Pons (tissue), 1 donor: Measurements from ENCODE around the gene TXLNG.
"Not testable (repeated sequence)": the region's sequence is repeated elsewhere in the genome, so short reads cannot be mapped to it uniquely, and the experiment has no call there.

Experiments
- DNase-seq: peaks from one replicate; pipeline ENCODE4 v3.0.0-alpha.2; 2016; ENCODE audit warnings: low spot score

Gene TXLNG

DNA sequence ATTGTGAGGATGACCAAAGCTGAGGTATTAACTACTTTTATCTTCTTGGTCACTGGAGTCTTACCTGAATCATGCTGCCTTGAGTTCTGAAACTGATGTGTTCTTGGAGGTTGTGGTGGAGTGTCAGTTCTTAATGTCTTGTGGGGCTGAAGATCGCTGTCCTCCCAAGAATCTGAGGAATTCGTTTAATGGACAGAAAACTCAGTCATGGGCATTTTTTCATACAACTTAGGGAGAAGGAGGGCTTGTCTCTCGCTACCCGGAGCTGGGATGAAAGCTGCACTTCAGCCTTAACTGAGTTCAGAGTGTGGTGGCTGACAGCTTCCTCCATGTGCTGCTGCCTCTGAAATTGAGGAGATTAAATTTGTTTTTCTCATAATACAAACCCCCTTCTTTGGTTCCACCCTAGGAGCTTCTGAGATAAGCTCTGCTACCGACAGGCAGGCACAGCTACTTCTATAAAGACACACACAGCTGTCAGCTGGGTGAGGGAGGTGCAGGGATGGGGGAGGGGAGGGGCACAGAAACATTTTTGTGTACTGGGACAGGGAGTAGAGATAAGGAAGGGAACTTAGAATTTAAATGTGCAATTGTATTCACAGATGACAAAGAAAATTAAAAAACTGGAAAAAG, 53.1 kb downstream of the TXLNG start:
- DNase-seq = no peak

DNA sequence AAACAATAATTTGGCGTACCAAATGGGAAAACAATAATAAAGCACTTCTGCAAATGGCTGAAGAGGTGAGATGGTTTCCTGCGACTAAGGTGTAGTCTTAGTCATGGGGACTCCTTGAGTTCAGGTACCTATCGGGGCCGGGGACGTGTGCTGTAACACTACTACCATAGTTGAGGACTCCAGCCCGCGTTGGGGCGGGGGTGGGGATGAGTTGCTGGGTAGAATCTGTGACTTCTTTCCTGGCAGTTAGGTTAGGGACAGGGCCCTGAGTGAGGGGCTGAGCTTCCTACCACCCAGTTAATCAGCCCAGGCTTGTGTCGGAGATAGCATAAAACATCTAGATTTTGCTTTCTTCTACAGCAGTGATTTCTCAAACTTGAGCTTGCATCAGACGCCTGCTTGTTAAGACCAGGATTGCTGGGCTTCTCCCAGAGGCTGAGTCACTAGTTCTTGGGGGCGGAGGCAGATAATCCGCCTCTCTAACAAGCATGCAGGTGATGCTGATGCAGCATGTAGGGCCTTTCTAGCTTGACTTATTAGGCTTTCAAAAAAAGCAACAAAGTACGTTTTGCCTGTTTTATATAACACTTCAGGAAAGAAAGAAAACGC, 53.7 kb downstream of the TXLNG start:
- DNase-seq = no peak

DNA sequence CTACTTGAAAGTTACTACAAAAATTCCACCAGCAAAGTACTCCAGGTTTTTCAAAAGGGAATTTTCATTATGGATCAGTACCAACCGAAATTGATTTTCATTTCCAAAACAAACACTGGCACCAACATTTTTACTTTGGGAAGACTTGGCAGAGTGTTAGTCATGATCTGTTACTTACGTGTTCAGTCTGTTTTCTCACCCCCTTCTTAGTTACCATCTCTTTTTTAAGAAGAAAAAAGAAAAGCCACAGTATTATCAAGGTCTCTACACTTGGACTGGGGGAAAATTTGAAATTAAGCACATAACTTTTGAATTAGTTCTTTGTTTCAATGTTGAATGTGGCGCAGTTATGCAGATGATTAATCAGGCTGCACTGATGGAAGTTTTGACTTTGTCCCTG, 56.4 kb downstream of the TXLNG start:
- no peak for DNase-seq

DNA sequence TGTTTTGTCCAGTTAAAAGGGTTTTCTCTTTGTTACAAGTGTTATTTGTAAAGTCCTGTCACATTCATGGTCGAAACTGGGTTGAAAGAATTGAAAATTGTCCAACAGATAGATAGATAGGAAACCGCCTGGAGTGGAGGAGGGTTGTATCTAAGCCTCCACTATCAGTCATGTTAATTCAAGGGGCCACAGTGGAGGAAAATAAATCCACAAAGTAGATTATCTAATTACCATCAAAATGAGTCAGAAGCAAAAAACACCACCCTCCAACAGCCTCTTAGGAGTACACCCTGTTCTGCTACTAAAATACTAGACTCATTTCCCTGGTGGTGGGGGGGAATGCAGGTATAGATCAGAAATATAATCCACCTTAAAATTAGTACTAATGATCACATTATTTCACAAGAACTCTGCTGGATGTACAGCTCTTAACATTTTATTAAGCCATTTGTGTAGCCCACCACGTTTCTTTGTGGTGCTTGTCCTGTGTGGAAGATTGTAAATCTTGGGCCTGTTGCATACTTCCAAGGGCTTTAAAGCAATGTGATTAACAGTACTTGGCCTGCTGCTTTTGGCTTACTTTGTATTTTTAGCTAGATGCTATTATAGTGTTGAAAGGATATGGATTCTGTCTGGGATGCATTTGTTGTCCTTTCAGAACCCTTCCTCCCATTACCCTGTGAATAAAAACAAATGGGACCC, 57.1 kb downstream of the TXLNG start:
- DNase-seq = no peak

DNA sequence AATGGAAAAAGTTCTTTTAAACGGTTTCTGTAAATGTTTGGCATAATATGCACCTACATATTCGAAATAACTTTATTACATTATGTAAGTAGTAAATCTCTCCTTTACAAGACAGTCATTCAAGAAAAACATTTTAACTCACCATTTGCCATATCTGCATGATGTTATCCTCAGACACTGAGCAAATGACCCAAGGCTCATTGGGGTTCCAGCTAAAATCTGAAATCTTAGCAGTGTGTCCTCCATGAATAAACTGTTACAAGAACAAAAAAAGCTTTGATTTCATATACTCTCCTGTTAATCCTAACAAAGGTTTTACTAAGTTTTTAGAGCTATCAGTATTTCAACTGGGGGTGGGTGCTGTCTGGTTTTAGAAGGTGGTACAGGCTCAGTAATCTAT, 59.4 kb downstream of the TXLNG start:
- no peak for DNase-seq

DNA sequence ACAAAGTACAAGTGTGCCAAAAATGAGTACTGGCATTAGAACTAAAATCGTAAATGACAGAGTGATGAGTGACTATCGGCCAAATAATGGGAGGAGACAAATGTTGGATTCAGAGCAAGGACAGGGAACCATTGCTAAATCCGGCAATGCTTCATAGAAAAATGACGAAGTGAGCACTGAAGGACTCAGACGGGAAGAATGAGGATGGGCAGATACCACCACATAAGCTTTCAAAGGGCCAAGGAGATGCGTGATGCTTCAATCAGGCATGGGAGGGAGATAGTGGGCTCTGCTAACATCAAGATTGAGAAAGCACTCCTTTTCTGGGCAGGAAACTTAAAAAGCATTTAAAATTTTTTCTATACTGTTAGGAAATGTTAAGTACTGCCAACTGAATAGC, 62.3 kb downstream of the TXLNG start:
- DNase-seq = no peak

DNA sequence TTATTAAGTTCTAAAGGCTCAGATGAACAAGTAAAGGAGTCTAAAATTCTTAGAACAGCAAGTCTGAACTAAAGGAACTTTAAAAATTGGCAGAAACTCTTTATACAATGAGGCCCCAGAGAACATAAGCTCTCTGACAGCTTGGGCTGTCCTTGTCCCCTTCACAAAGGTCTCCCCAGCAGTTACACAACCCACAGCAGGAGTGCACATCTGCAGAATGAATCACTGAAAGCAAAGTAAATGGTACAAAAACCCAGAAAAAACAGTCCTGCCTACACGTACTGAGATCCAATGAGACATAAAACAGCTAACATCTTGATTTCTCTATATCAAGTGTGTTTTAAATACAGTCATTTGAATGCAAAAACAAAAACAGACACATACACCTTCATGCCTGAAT, 65.2 kb downstream of the TXLNG start:
- no peak for DNase-seq

DNA sequence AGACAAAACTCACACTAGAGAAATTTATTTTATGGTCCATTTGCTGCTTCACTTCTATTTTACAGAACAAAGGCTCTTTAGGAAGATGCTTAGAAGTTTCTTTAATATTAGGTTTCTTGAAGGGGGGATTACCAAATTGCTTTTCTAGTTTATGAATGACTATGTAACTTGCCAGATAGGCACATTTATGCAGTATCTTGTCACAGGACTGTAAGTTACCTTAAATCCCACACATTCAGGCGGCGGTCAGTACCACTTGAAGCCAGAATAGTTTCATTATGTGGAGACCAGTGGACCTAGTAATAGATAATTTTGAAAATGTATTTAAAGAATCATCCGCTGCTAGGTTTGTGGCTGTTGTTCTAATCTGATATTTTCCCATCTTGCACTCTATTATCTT, 65.6 kb downstream of the TXLNG start:
- DNase-seq = no peak

DNA sequence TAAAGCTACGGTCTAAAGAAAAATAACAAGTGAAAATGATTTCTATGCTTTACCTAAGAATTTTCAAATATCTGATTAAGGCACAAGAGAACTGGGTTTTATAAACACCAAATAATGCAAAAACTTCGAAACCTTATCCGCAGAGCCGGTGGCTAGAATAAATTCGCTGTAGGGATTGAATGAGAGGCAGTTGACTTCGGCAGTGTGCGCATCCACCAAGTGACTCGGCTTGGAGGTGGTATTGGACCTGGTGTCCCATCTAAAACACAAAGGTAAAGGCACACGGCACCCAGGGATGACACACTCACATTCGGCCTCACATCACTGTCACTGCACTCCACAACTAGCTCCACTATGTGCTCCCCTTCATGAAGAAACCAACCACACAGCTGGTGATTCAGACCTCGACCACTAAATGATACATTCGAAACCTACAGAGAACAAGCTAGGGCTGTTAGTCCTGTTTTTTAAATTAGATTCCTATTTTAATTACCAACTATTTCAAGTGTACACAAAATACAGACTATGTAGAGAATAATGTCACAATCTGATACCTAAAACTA, 66.4 kb downstream of the TXLNG start:
- no peak for DNase-seq

DNA sequence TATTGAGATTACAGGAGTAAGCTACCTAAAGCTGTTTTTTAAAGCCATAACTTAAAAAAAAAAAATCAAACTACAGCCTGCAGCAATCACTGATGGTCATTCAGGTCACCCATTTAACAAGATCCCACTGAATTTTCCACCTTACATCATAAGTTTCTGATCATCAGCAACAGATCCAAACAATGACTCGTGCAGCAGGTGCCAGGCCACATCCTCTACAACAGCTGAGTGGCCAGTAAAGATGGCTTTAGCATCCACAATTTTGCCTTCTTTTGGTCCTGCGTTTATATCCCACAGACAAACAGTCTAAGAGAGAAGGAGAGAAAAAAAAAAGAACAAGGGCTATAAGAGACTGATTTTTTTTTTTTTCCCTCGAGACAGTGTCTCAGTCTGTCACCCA, 67.3 kb downstream of the TXLNG start:
- DNase-seq = no peak

DNA sequence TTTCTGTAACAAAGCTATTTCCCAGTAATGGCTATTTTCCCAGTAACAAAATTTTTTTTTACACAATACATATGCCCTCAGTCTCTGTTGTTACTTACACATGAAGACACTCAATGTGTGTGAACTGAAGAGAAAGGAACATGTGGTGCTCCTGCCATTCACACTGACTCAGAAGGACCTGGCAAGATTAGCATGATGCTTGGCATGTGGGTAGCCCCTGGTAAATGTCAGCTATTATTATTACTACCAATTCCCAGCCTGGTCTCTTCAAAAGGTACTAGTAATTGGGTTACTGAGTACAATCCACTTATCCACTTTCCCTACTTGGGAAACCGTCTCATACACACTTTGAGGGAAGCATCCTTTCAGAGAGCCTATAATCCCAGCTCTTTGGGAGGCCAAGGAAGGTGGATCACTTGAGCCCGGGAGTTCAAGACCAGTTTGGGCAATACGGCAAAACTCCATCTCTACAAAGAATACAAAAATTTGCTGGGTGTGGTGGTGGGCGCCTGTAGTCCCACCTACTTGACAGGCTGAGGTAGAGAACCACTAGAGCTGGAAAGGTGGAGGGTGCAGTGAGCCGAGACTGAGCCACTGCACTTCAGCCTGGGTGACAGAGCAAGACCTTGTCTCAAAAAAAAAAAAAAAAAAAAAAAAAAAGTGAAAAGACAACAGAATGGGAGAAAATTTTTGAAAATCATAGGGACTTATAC, 69.3 kb downstream of the TXLNG start:
- no peak for DNase-seq

DNA sequence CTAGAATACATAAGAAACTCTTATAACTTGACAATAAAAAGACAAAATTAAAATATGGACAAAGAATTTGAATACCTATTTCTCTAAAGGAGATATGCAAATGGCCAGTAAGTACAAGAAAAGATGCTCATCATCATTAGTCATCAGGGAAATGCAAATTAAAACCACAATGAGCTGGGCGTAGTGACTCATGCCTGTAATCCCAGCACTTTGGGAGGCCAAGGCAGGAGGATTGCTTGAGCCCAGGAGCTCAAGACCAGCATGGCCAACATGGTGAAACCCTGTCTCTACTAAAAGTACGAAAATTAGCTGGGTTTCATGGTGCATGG, 69.8 kb downstream of the TXLNG start:
- not testable (repeated sequence) for DNase-seq

DNA sequence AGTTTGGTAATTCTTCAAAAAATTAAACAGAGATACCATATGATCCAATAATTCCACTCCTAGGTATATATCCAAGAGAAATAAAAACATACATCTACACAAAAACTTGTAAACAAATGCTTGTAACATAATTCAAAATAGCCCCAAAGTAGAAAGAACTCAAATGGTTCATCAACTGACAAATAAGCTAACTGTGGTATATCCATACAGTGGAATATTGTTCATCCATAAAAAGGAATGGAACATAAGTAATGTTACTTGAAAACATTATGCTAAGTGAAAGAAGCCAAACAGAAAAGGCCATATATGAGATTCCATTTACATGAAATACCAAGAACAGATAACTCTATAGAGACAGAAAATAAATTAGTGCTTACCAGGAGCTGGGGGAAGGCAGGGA, 70.5 kb downstream of the TXLNG start:
- DNase-seq = no peak

DNA sequence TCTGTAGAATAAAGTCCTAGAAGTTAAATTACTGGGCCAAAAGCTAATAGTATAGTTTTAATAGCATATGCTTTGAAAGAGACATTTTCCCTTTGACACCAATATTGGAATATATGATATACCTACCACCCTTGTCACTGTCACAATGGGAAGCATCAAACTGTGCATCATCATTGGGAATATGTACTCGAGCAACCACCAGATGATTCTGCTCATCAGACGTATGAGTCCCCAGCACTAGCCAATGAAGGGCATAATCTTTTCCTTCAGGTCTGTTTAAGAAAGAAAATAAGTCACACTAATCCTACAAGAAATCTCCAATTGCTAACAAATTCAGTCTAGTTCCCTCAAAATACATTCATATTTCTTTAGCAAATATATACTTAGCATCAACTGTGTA, 76.6 kb downstream of the TXLNG start:
- DNase-seq = no peak

DNA sequence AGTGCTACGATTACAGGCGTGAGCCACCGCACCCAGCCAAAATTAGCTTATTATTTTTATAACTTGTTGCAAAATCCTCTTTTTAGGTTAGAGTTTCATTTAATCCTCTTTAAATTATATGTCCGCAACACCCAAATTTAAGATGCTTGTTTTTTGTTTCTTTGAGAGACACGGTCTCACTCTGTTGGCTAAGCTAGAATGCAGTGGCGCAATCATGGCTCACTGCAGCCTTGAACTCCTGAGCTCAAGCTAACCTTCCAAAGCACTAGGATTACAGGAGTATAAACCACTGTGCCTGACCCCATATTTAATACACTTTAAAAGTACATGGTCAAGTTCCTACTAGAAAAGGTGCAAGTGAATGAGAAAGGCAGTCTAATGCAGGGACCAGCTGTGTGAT, 81.7 kb downstream of the TXLNG start:
- no peak for DNase-seq

DNA sequence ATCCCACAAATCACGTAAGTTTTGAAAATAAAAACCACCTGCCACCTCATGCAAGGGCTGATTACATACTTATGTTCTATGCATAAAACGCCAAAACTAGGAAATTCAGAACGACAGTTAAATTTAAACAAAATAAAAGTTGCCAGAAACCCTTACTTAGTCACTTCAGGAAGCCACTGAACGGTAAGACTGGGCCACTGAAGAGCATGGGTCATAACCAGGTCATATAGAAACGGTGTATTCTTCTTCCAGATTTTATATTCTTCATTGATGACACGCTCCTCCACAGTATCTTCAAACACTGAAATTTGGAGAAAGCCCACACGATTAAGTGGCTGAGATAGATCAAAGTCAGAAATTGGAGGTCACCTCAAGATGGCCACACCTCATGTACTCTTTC, 82.7 kb downstream of the TXLNG start:
- DNase-seq = no peak

DNA sequence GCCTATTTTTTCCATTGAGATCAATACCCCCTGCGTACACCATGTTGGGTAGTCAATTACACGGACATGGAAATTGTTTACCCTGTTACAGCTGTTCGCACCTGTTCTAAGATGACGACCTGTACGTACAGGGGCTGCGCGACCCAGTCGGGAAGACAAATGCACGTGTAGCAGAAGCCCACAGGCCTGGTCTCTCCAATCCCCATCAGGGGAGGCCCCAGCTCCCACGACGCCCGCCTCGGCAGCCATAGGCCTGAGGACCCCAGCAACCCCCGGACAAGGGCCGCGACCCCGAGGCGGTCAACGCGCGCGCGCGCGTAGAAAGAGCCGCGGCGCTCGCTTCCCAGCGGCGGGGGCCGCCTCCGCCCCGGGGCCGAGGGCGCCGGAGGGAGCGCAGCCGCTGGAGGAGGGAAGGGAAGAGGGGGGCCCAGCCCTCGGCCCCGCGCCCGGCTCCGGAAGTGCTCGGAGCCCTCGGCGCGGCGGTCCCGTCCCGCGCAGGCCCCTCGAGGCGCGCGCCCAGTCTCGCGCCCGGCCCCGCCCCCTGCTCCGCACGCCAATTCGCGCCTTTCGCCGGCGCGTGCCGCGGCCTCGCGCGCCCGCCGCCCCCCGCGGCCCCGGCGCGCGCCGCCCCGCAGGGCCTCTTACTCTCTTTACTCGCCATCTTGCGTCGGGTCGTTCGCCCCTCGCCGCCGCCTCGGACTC, 83.3 kb downstream of the TXLNG start:
- no peak for DNase-seq

DNA sequence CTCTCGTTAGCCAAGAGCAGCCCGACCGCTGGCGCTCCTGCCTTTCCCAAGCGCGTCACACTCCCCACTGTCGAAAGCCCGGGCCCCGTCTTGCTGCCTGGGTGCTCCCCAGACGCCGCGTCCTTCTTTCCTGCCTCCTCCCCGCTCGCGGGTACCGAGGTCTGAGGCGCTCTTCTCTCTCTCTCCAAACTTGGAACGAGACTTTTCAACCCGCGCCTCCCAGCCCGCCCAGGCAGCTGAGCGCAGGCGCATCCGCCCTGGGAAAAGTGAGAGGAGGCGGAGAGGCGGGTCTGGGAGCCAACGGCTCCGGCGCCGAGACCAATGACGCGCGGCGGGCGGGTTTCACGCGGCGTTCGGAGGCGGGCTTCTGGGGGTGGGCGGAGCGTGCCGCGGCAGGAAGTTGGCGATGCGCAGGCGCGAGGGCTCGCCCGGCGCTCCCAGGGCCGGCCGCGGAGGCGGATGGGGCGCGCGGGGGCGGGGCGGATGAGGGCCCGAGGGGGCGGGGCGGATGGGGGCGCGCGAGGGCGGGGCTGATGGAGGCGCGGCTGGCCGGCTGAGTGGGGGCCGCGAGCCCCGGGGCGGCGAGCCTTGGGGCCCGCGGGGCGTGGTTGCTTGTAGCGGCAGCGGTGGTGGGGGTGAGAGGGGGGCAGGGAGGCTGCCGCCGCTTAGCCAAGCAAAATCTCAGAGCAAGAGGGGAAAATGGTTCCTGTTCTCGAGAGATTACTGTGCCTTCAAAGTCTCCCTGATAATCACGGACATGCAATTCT, 84.0 kb downstream of the TXLNG start, which contains the start of gene RBBP7:
RBBP7 (minus strand) TSS at position 268 of the 767 bp plus-strand sequence. CDS start 309 bp downstream, outside the sequence.
- peak; percentile 86 for DNase-seq

DNA sequence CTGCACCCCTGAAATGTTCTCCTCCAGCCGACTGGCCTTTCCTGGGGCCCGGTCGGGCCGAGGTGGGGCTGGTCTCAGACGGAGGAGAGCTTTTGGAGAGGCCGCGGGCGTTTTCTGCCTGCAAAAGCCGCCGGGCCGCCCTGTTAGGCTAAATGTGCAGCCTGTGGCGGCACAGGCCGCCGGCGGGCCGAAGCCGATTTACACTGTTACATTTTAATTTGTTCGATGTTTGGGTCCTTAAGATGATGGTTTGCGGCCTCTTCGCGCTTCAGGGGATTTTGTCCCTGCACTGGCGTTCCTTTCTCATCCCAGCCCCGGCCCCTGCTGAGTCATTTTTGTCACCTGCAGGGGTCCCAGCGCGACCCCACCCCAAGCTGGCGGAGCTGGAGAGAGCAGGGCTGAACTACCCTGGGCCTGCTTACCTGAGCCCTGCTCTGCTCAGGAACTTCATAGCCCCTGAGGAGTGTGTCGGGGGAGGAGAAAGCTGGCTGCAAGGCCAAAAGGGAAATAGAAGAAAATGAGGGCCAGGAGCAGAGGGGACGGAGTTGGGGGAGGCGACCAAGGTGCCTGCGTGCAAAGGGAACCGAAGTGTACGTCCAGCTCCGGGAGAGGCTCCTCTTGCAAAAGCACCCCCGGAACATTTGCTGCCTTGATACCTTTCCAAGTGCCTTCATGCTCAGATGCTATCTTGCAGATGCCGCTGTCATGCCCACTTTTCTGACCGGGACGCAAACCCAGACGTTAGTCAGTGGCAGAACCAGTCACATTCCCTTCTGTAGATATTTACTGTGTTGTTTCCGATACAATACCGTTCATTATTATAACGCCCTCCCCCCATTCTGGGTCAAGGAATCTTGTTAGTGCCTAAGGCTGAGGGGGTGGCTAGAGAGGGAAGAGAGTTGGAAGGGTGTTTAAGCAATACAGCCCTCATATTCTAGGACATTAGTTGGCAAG, 84.9 kb downstream of the TXLNG start:
- peak; percentile 30 for DNase-seq

DNA sequence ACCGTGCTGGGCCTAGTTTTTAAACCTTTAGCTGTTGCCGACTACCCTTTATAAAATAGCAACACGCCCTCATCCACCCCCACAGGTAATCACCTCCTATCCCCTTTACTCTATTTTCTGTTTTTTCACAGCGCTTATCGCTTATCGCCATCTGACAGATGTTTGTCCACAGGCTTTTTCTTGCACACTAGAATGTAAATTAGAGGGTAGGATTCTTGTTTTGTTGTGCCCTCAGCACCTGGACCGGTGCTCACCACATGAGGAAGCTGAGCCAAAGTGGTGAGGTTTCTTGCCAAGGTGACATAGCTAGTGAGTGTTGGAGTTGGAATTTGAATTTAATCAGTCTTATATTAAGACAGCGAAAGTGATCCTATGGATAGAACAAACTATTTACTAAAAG, 86.8 kb downstream of the TXLNG start:
- DNase-seq = no peak
